ENCODE results near the gene TECPR2.

Gene TECPR2

DNA sequence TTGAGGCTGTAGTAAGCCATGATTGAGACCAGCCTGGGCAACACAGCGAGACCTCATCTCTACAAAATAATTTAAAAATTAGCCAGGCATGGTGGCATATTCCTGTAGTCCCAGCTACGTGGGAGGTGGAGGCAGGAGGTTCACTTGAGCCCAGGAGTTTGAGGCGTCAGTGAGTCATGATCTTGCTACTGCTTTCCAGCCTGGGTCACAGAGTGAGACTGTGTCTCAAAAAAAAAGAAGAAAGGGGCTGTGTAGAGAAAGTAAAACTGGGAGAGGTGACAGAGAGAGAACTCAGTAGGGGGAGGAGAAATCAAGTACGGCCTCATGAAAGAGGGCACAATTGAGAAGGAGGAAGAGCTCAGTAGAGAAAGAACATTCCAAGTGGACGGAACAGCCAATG lies 12.4 kb downstream of the TECPR2 start:
- TF ChIP-seq, protein P1, sequence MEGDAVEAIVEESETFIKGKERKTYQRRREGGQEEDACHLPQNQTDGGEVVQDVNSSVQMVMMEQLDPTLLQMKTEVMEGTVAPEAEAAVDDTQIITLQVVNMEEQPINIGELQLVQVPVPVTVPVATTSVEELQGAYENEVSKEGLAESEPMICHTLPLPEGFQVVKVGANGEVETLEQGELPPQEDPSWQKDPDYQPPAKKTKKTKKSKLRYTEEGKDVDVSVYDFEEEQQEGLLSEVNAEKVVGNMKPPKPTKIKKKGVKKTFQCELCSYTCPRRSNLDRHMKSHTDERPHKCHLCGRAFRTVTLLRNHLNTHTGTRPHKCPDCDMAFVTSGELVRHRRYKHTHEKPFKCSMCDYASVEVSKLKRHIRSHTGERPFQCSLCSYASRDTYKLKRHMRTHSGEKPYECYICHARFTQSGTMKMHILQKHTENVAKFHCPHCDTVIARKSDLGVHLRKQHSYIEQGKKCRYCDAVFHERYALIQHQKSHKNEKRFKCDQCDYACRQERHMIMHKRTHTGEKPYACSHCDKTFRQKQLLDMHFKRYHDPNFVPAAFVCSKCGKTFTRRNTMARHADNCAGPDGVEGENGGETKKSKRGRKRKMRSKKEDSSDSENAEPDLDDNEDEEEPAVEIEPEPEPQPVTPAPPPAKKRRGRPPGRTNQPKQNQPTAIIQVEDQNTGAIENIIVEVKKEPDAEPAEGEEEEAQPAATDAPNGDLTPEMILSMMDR (IDR thresholded peaks at IDR 0.05; ENCODE audit: low read depth, low read length): no peak
- no peak overlapping the region for H3K4me3 ChIP-seq (ENCODE audit: low read depth, low read length)

DNA sequence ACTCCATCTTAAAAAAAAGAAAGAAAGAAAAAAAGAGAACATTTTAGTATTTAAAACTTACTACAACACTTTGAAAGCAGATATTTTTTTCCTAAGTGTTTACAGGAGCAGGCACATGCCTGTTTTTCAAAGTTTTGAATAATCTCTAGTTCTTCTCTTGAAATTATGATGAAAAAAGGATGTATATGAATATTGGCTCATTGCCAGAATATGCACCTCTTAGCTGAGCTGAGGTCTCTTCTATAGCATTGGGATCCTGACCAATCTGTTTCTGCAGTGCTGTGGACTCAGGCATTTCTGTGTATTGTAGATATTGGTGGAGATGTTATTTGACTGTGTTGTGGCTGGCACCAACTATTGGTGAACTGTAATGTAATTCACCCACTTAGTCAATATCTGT lies 15.0 kb downstream of the TECPR2 start:
- H3K4me3 ChIP-seq (ENCODE audit: low read depth, low read length): no peak overlapping the region
- TF ChIP-seq, protein P1 (IDR thresholded peaks at IDR 0.05; ENCODE audit: low read depth, low read length): no peak

DNA sequence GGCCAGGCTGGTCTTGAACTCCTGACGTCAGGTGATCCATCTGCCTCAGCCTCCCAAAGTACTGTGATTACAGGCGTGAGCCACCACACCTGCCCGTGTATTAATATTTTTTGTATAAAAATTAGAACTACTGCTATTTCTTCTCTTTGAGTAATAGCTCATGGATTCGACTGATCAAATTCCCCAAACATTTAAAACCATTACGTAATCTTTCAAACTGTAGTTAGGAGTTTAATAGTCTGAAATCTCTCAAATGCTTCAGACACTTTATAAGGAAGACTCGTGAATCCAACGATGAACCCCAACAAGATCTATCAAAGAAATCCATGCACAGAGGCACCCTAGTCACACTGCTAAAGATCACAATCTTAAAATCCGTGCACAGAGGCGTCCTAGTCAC lies 16.1 kb downstream of the TECPR2 start:
- no peak overlapping the region for H3K4me3 ChIP-seq (ENCODE audit: low read depth, low read length)
- TF ChIP-seq, protein P1 (IDR thresholded peaks at IDR 0.05; ENCODE audit: low read depth, low read length): no peak

DNA sequence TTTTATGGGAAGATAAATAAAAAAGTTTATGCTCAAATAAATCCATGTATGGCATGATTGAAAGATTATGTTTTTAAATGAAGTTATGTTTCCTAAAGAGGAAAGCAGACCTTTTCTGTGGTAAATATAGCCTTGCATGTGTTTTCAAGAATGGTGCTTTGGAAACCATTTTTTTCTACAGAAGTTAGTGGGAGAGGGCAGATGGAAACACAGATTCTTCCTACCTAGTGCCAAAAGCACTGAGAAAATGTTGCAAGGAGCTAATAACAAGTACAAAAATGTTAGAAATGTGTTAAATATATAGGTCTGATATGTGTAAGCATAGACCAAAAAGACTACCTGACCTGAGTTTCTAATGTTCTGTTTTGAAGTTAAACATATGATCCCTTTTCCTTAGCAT lies 24.3 kb downstream of the TECPR2 start:
- TF ChIP-seq, protein P1 (IDR thresholded peaks at IDR 0.05; ENCODE audit: low read depth, low read length): no peak
- no peak overlapping the region for H3K4me3 ChIP-seq (ENCODE audit: low read depth, low read length)

DNA sequence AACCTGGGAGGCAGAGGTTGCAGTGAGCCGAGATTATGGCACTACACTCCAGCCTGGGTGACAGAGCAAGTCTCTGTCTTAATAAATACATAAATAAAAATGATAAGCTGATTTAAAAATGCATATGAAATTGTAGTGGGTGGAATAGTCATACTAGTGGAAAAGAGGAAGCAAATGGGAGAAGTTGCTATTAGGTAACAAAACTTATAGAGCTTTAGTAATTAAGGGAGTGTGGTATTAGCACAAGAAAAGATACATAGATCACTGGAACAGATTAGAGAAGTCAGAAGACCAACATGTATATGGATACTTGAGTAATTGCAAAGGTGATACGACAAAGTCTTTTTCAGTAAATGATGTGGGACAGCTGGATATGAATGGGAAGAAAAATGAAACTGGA lies 26.5 kb downstream of the TECPR2 start:
- H3K4me3 ChIP-seq (ENCODE audit: low read depth, low read length): no peak overlapping the region
- TF ChIP-seq, protein P1 (IDR thresholded peaks at IDR 0.05; ENCODE audit: low read depth, low read length): no peak

DNA sequence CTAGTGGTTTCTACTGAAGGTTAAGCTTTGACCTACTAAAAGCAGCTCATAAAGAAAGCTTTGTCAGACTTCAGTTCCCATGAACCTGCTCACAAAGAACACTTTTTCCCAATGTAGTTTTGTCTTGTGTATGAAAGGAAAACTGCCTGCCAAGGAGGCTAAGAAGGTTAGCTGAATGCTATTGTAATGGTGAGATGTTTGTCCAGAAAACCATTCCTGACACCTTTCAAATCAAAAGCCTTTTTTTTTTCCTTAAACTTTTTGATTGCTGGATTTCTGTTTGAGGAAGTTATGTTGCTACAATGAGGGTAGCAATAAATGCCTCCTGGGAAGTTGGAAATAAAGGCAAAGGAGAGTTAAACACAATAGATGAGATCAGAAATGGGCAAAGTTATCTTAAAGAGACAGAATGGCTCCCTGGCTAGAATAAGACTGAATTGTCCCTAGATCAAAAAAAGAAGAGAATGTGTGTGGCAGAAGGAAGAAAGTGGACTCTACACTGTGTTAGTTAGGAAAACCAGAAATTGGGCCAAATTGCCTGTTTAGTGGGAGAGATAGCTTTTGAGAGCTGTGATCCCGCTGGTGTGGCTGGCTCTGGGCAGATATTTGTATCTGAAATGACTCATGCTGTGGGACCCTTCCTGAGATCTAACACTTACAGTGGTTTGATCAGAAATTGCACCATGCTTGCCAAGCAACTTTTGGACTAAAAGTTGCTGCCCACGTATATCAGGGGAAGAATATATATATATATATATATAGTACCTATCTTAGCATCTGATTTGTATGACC lies 27.5 kb downstream of the TECPR2 start:
- H3K4me3 ChIP-seq (ENCODE audit: low read depth, low read length): no peak overlapping the region
- TF ChIP-seq, protein P1 (IDR thresholded peaks at IDR 0.05; ENCODE audit: low read depth, low read length): no peak

DNA sequence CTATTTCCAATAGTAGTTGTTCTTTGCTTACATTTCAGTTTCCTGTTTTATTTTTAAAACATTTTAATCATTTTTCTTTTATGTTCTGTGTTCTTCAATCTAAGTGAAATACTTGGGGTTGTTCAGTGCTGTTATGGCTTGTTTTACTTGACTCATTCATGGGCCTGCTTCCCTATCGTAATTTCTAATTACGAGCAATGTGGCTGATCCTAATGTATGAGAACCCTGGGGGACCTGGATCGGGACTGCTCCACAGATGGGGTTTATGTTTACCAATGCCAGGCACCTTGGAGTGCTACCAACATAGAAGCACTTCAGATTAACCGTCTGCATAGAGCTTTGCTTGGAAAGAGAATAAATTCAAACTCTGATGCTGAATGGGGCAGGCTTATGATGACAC lies 29.8 kb downstream of the TECPR2 start:
- H3K4me3 ChIP-seq (ENCODE audit: low read depth, low read length): no peak overlapping the region
- TF ChIP-seq, protein P1 (IDR thresholded peaks at IDR 0.05; ENCODE audit: low read depth, low read length): no peak
